ENCODE measurements around the gene SUPT6H.

Gene SUPT6H

DNA sequence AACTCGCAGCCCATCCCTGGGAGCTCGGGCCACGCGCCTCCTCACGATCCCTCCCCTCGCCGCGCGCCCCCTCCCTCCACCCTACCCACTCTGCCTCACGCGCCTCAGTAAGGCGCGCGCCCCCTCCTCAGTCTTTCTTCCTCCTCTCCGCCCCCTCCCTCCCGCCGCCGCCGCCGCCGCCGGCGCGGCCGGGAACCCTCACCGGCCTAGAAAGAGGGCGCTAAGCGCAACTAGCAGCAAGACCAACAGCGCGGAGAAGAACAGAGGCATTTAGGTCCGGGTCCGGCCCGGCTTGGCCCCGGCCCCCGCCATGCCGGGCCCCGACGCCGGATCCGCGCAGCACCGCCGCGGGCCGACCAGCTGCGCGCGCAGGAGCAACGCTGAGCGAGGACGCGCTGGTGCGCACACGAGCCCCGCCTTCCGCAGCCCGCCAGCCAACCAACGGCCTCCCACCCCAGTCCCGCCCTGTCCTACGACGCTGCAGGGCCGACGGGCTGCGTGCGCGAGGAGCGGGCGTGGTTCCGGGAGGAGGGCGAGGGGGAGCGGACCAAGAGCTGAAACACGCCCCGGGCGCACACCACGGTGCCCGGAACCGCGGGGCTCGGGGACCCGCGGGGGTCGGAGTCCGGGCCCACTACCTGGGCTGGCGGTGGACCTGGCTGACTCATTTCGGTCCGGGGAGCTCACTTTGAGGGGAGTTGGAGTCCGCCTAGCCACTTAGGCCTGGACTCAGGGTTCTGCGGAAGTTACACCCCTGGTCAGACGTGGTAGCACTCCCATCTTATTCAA lies 17.0 kb upstream of the SUPT6H start, which contains the start of gene BLTP2 (continued):
- TF ChIP-seq ZNF280D (tag by site-specific recombination; IDR thresholded peaks at IDR 0.05) (no peak), ZNF157 (tag by site-specific recombination; IDR thresholded peaks at IDR 0.05) (no peak), SALL2 (tag by site-specific recombination; IDR thresholded peaks at IDR 0.05; ENCODE audit: borderline replicate concordance) (no peak), ZBTB11 (tag by site-specific recombination; conservative IDR thresholded peaks at IDR 0.05; ENCODE audit: low read depth) (peak; percentile 95), ZNF416 (tag by site-specific recombination; IDR thresholded peaks at IDR 0.05) (no peak), ZNF311 (tag by site-specific recombination; IDR thresholded peaks at IDR 0.05; ENCODE audit: borderline replicate concordance) (no peak), HOXC10 (CRISPR knock-in tag; IDR thresholded peaks at IDR 0.05) (no peak), ZBTB17 (tag by site-specific recombination; IDR thresholded peaks at IDR 0.05) (peak; percentile 61), ZNF521 (tag by site-specific recombination; IDR thresholded peaks at IDR 0.05) (no peak), ZNF350 (tag by site-specific recombination; IDR thresholded peaks at IDR 0.05) (no peak), BCL11B (tag by site-specific recombination; IDR thresholded peaks at IDR 0.05; ENCODE audit: low read depth) (no peak), ZNF660 (tag by site-specific recombination; IDR thresholded peaks at IDR 0.05) (0 out of 2 replicates have a peak, but pooled peaks have one; percentile 41), ZNF16 (tag by site-specific recombination; IDR thresholded peaks at IDR 0.05; ENCODE audit: low read depth) (no peak), ZNF426 (tag by site-specific recombination; IDR thresholded peaks at IDR 0.05) (no peak), ZNF121 (tag by site-specific recombination; IDR thresholded peaks at IDR 0.05) (no peak), ZNF223 (tag by site-specific recombination; IDR thresholded peaks at IDR 0.05) (no peak), ZSCAN16 (tag by site-specific recombination; IDR thresholded peaks at IDR 0.05) (no peak), PBX3 (CRISPR knock-in tag; IDR thresholded peaks at IDR 0.05) (peak; percentile 21; the same call in 1 of the 2 replicates), KLF1 (tag by site-specific recombination; IDR thresholded peaks at IDR 0.05) (peak; percentile 92), ZSCAN23 (tag by site-specific recombination; IDR thresholded peaks at IDR 0.05) (no peak), ZNF549 (tag by site-specific recombination; IDR thresholded peaks at IDR 0.05) (no peak), BCL11A (tag by site-specific recombination; IDR thresholded peaks at IDR 0.05; ENCODE audit: low read depth) (no peak), ZNF133 (tag by site-specific recombination; IDR thresholded peaks at IDR 0.05) (no peak), KLF17 (tag by site-specific recombination; IDR thresholded peaks at IDR 0.05) (no peak), ZNF776 (tag by site-specific recombination; IDR thresholded peaks at IDR 0.05; ENCODE audit: borderline replicate concordance) (no peak), ZNF654 (tag by site-specific recombination; IDR thresholded peaks at IDR 0.05; ENCODE audit: low read depth) (no peak), ZNF830 (tag by site-specific recombination; IDR thresholded peaks at IDR 0.05; ENCODE audit: low read depth) (no peak), KLF8 (tag by site-specific recombination; IDR thresholded peaks at IDR 0.05) (peak; percentile 84), ZNF623 (tag by site-specific recombination; IDR thresholded peaks at IDR 0.05) (no peak), ZBTB48 (tag by site-specific recombination; IDR thresholded peaks at IDR 0.05) (peak; percentile 79)
- TF ChIP-seq, protein P1, sequence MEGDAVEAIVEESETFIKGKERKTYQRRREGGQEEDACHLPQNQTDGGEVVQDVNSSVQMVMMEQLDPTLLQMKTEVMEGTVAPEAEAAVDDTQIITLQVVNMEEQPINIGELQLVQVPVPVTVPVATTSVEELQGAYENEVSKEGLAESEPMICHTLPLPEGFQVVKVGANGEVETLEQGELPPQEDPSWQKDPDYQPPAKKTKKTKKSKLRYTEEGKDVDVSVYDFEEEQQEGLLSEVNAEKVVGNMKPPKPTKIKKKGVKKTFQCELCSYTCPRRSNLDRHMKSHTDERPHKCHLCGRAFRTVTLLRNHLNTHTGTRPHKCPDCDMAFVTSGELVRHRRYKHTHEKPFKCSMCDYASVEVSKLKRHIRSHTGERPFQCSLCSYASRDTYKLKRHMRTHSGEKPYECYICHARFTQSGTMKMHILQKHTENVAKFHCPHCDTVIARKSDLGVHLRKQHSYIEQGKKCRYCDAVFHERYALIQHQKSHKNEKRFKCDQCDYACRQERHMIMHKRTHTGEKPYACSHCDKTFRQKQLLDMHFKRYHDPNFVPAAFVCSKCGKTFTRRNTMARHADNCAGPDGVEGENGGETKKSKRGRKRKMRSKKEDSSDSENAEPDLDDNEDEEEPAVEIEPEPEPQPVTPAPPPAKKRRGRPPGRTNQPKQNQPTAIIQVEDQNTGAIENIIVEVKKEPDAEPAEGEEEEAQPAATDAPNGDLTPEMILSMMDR (tag by site-specific recombination; IDR thresholded peaks at IDR 0.05), result no peak; the same call in 1 of the 2 replicates
